Peyer's patch (tissue), 4 donors: ENCODE data around the gene MAP2.

Source experiments
- CTCF ChIP-seq, 6 experiments: fragments of 450-650 bp in 4 of 6; fragments of 200-600 bp in 2 of 6; sonication (generic) in 1 of 6; IDR thresholded peaks; one replicate each; pipeline ENCODE4 v1.5.1; 2017 to 2019; ENCODE audit warnings: antibody characterized with exemption in 6 of 6, mild to moderate bottlenecking in 3 of 6, moderate library complexity in 1 of 6
- POLR2A ChIP-seq, 2 donors: fragments of 450-650 bp; IDR thresholded peaks; one replicate each; pipeline ENCODE4 v1.5.1; 2017; ENCODE audit warnings: antibody characterized with exemption in 2 of 2, mild to moderate bottlenecking in 2 of 2, moderate library complexity in 2 of 2

DNA sequence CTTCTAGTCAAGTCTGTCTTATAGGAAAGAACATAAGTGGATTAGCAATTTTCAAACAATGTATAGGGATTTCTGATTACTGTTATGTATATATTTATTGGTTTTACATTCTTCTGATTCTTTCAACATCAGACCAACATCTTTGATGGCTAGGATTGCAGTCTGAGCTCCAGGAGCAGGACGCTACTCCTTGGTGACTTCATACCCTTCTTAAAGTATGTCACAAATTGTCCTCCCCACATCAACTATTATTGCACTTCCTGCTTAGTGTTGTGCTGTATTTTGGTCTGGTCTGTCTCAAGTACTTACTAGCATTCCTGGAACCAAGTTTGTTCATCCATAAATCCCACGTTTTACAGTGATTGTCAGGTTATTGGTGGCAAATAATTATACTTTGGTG, 49.0 kb downstream of the MAP2 start:
- TF ChIP-seq CTCF (IDR thresholded peaks at IDR 0.05) (no peak), POLR2A (IDR thresholded peaks at IDR 0.05) (no peak)
